Measurements from ENCODE around the gene MRPL10.

MRPL10 gene

DNA sequence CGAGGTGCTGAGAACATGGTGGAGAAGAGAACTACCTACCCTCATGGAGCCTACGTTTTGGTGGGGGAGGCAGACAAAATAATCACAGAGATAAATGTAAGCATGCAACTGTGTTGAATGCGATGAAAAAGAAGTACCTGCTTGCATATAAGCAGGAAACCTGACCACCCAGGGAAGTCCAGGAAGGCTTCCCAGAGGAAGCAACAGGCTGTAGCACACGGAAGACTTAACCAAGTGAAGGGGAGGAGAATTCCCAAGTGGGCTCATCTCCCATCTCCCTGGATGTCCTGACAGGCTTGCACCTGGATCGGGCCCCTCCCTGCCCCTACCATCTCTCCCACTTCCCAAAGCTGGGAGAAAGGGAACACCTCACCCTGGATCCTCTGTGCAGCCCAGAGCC, 7.7 kb upstream of the MRPL10 start:
- DNase-seq (ENCODE audit: low read depth) = no peak

- DNase-seq (ENCODE audit: low read depth) = no peak
Measured at GRCh38 chr17:47838636-47839035, 7.3 kb upstream of the MRPL10 start.

GRCh38 chr17:47837401-47838039, 6.2 kb upstream of the MRPL10 start:
- DNase-seq (ENCODE audit: low read depth) = no peak

- no peak for DNase-seq (ENCODE audit: low read depth)
Measured at GRCh38 chr17:47836601-47837000, 5.3 kb upstream of the MRPL10 start.

GRCh38 chr17:47834756-47835155, 3.4 kb upstream of the MRPL10 start:
- DNase-seq (ENCODE audit: low read depth) = no peak

DNA sequence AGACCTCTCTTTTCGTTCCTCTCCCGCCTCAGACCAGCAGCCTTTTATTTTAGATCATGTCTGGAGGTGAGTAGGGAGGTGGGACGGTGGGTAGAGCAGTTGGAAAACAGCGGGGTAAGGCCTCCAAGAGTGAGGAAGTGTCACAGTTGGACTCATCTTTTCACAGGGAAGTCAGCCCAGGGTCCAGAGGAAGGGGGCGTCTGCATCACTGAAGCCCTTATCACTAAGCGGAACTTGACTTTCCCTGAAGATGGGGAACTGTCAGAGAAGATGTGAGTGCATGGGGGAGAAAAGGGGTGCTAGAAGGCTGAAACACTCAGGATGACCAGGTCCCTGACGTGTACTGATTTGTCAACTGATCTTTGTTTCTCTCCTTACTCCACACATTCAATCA, 590 bp upstream of the MRPL10 start:
- DNase-seq (ENCODE audit: low read depth) = no peak

DNA sequence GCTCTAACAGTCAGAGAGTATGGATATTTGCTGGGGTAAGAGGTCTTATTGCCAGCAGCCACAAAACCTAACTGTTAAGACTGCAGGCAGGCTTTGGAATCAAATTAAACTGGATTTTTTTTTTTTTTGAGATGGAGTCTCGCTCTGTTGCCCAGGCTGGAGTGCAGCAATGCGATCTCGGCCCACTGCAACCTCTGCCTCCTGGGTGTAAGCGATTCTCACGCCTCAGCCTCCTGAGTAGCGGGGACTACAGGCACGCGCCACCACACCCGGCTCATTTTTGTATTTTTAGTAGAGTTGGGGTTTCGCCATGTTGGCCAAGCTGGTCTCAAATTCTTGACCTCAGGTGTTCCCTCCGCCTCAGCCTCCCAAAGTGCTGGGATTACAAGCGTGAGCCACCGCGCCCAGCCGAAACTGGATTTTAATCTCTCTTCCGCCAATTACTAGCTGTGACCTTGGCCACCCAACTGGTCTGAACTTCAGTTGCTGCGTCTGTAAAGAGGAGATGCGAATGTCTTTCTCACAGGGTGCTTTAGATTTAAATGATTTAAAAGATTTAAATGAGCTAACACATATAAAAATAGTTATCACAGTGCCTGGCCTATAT, 842 bp downstream of the MRPL10 start:
- no peak for DNase-seq (ENCODE audit: low read depth)

GRCh38 chr17:47829870-47830269, 1.5 kb downstream of the MRPL10 start:
- peak; percentile 47 for DNase-seq (ENCODE audit: low read depth)

GRCh38 chr17:47823519-47823918, 7.8 kb downstream of the MRPL10 start:
- DNase-seq (ENCODE audit: low read depth) = no peak

- no peak for DNase-seq (ENCODE audit: low read depth)
Measured at GRCh38 chr17:47822785-47823184, 8.6 kb downstream of the MRPL10 start.

DNA sequence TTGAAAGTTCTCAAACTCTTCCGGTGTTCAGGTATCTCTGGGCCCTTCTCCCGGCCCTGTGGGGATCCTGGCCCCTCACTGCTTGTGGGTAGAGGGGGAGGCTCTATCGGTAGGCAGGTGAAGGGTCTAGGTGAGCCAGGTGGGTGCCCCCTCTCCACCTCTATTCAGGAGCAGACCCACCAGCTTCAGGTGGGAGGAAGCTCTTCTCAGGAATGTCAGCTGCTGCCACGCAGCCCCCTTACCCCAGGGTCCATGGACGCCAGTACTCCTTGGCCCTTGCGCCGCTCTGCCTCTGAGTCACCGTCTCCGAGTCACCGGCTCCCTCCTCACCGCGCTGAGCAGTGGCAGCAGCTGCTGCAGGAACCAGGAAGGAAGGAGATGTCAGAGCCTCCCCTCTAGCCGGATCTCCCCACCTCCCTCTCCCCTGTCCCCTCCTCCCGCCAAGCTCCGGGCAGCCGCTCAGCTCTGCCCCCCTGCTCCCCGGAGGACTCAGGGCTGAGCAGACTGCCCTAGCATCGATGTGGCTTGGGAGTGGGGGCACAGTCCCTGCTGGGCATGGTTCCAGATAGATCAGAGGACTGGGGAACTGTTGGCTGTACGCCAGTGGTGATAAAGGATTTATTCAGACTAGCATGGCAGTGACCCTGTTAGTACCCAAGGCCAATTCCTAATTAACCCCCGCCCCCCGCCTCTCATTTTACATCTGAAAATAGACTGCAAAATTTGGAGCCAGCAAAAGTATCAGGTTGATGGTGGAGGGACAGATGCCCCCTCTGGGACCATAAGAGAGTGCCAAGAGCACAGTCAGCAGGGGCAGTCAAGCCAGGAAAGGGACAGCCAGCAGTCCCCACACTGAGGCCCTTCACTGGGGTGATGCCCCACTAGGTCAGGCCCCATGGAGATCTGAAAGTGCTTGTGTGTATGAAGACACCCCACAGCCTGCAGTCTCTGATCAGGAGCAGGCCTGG, 9.6 kb downstream of the MRPL10 start, which contains the start of gene OSBPL7:
OSBPL7 (minus strand) TSS at position 371 of the 968 bp plus-strand sequence. CDS start 1,516 bp downstream, outside the sequence.
- peak; percentile 67 for DNase-seq (ENCODE audit: low read depth)

DNA sequence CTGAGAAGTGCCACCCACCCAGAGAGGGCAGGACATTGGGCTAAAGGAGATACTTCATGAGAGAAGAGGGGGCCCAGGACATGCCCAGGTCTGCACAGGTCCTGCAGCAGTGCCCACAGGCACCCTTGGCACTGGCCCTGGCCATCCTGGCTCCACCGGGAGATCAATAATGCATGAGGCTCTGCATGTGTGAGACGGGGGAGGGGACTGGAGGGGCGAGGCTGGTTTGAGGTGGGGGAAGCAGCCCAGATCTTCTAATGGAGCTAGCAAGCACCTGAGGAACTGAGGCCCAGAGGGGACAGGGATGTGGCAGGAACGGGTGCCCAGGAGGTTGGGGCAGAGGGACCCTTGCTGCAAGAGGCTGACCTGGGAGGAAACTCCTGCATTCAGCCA, 10.3 kb downstream of the MRPL10 start:
- DNase-seq (ENCODE audit: low read depth) = no peak

- no peak for DNase-seq (ENCODE audit: low read depth)
Measured at GRCh38 chr17:47820033-47820789, 11.1 kb downstream of the MRPL10 start.

DNA sequence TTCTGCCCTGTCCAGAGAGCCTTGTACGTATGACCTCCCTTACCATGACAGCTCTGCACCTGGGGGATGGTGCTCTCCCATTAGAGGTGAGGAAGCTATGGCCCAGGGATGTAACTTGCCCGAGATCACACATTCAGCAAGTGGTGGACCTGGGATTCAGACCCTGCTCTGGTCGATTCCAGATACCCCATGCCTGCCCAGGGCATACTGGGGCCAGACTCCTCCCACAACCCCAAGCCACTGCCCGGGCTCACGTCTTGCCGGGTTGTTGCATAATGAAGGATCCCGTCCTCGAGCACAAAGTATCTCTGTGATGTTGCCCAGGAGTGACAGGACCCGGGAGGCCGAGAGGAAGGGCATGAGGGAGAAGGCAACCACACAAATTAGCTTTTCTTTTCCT, 11.9 kb downstream of the MRPL10 start:
- no peak for DNase-seq (ENCODE audit: low read depth)

GRCh38 chr17:47818002-47818695, 13.2 kb downstream of the MRPL10 start:
- DNase-seq (ENCODE audit: low read depth) = no peak

DNA sequence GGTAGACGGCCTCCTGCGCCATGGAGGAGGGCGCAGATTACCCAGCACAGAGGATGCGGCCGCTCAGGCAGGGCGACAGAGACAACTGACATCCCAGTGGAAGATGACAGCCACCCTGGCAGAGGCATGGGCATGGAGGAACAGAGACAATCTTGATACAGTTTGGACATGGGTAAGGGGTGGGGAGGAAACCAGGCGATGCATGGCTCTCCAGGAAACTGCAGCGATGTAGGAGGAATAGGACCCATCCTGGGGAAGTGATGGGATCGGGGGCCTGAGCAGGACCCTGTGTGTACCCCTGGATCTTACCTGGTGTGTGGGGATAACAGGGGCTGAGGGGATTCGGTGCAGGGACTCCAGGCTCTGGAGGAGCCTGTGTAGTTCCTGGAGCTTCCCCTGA, 14.4 kb downstream of the MRPL10 start:
- no peak for DNase-seq (ENCODE audit: low read depth)

GRCh38 chr17:47816111-47816735, 15.1 kb downstream of the MRPL10 start:
- DNase-seq (ENCODE audit: low read depth) = no peak

- DNase-seq (ENCODE audit: low read depth) = no peak
Measured at GRCh38 chr17:47815106-47815918, 16.0 kb downstream of the MRPL10 start.

- DNase-seq (ENCODE audit: low read depth) = no peak
Measured at GRCh38 chr17:47813512-47814031, 17.8 kb downstream of the MRPL10 start.

GRCh38 chr17:47813077-47813476, 18.3 kb downstream of the MRPL10 start:
- DNase-seq (ENCODE audit: low read depth) = no peak

Data from activated gamma-delta T cell treated with anti-CD3 and anti-CD28 coated beads, Interleukin-2, amount 50 U/mL, for 16 hours (primary cell).